ENCODE measurements around the gene GPC5. TPM values are rescaled to one million over a fixed set of nuclear protein-coding genes. Genes with fewer than 3 reads are reported as not detected.

GPC5 gene
- total RNA-seq, 1 donor from 2014 or later = 0.13 TPM

DNA sequence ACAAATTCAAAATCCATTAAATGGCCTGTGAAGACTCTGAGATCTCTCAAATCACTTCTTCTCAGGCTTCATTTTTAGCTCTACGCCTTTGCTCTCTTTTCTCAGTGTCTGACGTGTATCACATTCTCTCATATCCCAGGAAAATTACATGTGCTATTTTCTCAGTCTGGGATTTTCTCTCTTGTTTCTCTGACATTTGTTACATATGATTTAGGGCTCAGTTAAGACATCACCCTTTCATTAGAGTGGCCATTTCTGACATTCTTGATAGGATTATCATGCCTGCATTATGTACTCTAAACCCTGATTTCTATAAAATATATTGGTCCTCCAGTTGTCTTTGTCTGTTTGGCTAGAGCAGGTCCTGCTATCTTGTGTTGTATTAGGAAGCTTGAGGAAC, 136.6 kb downstream of the GPC5 start:
- no peak for DNase-seq (ENCODE audit: low spot score)

DNA sequence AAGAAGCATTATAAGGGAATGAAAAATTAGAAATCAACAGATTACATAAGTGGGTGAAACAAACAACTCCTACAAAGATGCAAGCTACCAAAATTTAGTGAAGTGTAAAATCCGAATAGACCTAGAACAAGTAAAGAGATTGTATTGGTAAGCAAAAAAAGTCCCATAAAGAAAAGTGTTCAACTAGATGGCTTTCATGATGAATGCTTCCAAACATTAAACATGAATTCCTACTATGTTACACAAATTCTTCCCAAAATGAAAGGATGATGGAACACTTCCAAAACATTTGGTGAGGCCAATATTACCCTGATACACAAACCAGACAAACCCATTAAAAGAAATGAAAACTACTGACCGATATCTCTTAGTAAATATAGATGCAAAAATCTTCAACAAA, 139.0 kb downstream of the GPC5 start:
- DNase-seq (ENCODE audit: low spot score) = no peak

DNA sequence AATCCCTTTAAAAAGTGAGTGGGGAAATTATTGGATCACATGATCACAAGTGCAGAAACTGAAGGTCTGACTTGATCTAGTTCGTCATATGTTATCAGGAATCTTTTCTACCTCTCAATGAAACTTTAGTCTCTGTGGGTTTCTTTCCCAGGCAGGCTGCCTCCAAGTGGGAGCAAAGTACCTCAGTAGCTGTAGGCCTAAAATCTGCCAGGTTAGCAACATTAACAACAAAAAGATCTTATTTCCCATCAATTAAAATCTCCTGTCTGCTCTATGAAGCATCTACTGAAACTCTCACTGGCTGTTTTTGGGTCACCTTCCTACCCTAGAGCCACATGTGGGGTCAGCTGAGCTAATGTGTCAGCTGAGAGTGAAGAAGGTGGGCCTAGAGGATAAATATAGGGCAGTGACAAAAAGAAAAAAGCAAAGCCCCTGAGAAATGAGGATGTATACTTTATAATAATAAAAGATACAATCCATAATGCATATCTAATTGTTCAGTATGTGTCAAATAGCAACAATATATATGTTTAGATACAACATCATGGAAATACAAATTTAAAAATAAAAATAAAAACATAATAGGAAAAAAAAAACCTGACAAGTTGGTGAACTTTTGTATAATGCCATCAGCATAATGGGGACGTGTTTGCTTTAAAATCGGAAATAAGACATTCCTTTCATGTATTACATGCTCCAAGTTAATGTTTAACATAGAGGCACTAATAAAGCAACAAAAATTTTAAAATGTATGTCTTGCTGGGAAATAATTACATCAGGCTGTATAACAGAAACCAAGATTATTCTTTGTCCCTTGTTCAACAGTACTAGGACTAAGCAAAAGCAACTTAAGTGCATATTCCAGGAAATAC, 141.1 kb downstream of the GPC5 start:
- no peak for DNase-seq (ENCODE audit: low spot score)

DNA sequence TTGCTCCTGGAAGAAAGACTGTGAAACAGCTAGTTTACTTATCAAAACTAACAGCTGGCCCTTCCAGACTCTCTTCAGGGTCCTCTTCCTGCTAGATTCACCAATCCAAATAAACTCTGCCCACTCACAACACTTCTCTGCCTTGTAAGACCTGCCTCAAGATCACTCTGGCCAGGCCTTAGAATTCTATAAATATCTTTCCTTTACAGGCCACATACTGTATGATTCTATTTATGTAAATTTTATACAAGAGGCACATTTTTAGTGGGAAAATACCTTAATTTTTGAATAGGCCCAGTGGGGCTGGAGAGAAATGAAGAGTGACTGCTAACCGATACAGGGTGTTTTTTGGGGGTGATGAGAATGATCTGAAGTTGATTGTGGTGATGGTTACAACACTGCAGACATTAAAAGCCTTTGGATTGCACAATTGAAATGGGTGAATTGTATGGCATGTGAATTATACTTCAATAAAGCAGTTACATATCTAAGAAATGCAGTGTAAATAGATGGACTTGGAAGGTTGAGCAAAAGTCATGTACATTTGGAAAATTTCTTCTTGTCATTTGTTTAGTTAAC, 141.8 kb downstream of the GPC5 start:
- DNase-seq (ENCODE audit: low spot score) = no peak

DNA sequence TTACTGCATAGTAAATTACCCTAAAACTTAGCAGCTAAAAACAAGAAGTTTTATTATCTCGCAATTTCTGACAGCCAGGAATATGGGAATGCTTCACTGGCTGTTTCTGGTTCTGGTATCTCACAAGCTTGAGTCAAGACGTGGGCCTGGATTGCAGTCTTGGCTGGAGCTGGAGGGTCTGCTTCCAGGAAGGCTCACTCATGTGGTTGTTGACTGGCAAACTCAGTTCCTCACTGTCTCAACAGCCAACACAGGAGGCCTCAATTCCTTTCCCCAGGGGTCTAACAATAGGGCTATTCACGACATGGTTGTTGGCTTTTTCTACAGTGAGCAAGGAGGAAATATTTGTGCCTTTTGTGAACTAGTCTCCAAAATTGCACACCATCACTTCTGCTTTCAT, 146.3 kb downstream of the GPC5 start:
- no peak for DNase-seq (ENCODE audit: low spot score)

DNA sequence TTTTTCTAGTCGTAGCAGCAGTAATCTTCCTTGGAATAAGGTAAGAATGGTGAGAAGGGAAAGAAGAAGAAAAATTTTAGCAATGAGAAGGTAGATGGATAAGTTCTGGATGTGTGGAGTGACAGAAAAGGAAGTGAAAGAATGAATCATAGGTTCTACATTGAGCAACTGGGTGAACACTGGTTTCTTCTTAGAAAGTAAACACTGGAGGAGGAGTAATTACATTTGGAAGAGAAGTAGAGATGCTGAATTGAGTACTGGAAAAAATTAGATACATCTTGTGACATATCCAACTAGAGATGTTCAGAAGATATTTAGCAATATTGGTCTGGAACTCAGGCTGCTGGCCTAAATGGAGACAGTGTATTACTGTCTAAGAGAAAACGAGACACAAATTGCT, 148.5 kb downstream of the GPC5 start:
- DNase-seq (ENCODE audit: low spot score) = no peak

DNA sequence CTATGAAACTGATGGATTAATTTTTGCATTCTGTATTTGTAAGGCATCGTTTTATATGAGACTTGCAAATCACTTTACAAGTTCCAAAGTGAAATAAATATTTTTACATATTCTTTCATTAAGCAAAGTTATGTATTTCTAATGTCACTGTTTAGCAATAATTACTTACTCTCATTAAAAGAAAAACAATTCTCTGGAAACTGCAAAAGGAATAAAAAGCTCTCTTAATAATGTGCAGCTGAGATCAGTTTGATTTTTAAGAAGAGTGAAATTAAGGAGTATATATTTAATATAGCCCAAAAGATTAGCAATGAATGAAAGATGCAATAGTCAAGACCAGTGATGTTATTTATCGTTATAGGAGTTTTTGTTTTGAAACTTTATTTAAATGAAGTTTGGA, 155.2 kb downstream of the GPC5 start:
- DNase-seq (ENCODE audit: low spot score) = no peak

DNA sequence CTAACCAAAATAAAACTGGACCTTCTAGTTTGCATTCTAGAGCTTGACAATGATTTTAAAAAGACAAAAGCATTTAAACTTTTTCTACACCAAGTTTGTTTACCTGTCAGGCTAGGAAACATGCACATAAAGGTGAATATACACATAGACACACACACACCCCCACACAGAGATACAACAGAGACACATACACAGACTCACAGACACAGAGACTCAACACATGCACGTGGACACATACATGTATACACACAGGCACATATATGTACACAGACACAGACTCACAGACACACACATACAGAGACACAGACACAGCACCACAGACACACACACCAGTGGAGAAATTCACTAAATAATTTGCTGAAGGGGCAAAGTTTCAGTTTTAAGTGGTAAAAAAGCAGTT, 155.7 kb downstream of the GPC5 start:
- no peak for DNase-seq (ENCODE audit: low spot score)

DNA sequence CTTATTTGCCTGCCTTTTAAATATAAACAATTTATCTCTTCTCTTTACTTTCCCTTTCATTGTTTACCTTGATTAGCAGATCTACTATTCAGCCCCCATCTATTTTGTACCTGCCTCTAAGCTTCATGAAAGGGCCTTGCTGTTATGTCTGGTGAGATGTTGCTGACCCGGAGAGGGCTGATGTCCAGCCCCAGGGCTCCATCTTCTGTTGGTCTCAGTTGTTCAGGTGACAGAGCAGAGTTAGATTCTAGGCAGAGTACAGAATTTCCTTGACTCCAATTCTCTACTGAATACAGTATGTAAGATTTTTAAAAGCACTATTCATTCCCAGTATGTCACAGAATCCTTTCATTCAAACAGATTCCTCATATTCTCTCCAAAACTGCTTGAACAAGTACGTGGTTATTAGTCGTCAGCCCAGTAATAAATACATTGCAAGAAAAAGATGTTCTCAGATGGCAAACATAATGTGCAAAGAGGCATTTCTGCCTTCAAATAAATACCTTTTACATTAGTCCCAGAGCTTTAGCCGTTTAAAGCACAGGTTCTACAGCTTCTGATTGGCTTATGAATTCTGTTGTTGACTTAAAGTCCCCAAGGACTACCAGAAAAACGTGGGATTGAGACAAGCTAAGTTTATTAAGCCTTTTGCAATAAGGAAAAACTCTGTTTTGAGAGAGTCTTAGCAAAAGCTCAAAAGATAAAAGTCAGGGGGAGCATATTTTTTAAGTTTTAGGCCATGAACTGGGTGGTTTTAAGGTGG, 159.1 kb downstream of the GPC5 start:
- DNase-seq (ENCODE audit: low spot score) = no peak

DNA sequence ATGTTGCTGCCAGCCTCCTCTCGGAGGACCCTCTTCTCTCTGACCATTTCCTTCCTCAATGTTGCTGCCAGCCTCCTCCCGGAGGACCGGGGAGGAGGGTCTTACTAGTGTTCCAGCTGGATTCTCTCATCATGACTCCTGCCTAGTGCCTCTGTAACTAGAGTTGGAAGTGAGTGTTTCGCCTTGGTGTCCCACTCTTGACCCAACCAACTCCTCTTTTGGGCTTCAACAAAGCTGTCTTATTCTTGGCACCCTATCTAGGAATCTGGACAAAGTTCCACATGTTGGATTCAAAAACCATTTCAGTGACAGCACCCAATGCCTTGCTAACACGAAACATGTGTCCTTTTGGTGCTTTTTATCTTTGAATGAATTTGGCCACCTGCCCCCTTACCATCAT, 165.4 kb downstream of the GPC5 start:
- DNase-seq (ENCODE audit: low spot score) = no peak

DNA sequence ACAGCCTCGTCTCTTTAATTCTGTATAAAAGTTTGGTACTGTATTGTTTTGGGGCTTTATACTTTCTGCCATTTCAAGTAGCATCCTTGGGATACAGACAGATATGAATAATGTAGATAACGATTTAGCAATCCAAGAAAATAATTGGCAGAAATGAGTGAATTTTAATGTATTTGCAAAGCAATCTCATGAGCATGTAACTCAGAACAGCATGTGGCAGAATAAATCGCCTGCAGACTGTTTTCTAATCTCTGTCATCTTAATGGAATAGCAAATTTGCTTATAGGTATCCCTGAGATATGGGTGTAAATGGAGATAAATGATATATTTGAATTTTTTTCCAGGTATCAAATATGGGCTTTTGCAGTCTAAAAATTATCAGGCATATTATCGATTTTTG, 166.0 kb downstream of the GPC5 start:
- no peak for DNase-seq (ENCODE audit: low spot score)

DNA sequence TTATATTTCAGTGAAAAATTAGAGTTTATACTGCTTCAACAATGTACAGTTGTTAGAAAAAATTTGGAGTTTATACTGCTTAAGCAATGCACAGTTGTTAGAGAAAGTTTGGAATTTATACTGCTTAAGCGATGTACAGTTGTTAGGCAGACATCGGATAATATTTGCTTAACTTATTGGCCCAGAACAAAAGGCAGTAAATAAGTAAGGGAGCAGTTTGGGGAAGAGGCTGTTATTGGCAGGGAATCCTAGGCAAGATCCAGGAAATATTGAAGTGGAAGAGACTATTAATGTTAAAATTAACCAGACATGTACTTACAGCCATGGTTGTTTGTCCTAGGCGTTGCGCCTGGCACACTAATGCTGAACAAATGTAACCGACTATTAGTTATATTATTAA, 166.9 kb downstream of the GPC5 start:
- DNase-seq (ENCODE audit: low spot score) = no peak

DNA sequence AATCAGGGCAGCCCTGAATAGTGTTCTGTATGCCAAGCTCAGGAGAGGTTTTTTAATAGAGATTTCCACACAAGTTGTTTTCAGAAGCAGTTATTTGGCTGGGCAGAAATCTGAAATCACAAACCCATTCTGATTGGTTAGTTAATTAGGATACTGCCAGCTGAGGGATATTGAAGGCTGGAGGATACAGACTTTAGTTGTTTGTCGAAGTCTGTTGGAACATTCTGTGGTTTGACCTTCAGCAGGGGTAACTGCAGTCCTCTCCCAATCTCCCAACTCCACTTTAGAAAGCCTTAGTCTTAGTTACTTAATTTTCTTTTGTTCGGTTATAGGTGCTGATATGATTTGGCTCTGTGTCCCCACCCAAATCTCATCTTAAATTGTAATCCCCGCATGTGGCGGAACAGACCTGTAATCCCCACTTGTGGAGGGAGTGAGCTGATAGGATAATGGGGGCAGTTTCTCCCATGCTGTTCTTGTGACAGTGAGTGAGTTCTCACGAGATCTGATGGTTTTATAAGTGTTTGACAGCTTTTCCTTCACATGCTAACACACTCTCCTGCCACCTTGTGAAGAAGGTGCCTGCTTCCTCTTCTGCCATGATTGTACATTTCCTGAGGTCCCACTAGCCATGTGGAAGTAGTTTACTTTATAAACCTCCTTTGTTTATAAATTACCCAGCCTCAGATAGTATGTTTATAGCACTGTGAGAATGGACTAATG, 169.2 kb downstream of the GPC5 start:
- no peak for DNase-seq (ENCODE audit: low spot score)

DNA sequence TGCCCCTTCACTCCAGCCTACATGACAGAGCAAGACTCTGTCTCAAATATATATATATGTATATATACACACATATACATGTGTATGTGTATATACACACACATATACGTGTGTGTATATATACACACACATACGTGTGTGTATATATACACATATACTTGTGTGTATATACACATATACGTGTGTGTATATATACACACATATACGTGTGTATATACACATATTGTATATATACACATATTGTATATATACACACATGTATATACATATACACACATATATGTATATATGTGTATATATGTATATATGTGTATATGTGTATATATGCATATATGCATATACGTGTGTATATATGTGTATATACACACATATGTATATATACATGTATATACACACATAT, 173.3 kb downstream of the GPC5 start:
- DNase-seq (ENCODE audit: low spot score) = no peak

DNA sequence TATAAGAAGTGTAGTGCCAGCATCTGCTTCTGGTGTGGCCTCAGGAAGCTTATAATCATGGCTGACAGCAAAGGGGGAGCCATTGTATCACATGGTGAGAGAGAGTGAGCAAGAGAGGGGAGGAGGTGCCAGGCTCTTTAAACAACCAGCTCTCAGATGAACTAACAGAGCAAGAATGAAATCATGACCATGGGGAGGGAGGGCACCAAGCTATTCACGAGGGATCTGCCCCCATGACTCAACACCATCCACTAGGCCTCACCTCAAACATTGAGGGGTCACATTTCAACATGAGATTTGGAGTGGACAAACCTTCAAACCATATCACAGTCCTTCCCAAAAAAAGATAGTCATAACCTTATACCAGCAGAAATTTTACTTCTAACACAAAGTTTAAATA, 174.0 kb downstream of the GPC5 start:
- DNase-seq (ENCODE audit: low spot score) = no peak

DNA sequence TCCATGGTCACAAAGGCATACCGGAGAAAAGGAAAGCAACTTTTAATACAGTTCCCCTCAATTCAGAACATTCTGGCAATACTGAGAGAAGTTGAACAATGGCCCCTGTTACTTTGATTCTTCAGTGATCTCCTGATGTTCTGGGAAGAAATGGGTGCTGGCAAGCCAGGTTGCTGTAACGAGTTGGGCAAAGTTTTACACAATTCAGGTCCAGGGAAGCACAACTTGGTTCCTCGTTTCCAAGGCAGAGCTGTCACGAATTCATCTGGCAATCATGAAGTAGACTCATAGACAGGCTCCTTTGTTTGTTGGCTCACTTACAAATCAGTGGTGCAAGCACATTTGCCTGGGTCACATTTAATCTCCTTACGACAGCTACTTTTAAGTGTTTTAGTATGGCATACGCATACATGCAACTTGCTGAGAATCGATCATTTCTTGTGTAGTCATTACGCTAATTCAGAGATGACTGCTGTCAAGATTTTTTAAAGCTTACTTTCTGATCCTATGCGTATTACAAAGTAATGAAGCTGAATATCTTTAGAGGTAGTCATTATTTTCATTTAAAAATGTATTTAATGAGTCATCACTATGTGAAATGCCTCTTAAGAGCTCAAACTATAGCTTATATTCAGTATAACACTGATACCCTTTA, 174.7 kb downstream of the GPC5 start:
- DNase-seq (ENCODE audit: low spot score) = no peak

DNA sequence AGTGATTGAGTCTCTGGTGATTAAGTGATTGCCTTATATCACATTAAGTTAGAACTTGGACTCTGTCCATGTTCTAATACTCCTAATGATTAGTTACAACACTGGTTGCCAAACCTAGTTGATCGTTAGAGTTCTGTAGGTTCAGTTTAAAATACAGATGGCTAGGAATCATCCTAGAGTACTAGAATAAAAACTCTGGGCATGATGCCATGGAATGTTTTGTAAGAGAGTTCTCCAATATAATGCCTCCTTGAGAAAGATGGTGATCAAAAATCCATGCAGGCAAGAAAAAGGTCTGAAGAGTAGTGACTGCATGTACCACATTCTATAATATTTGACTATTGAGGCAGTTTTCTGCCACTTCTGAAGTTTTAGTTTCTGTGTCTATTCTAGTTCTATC, 176.3 kb downstream of the GPC5 start:
- no peak for DNase-seq (ENCODE audit: low spot score)

DNA sequence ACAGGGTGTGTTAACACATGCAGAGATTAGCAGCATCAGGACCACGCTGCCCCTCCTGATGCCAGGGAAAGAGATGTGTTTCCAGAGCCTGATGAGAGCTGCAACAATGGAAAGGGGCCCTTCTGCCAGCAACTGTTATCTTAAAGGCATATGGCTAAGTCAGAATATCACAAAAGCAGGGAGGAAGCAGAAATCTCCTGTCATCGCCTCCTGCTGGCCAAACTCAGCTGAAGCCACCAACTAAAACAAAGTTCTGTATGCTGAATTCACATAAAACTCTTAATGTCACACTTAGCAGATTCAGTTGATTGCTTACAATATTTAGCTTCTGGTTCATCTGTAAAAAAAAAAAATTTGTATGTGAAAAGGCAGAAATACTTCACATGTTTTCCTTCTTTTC, 178.2 kb downstream of the GPC5 start:
- no peak for DNase-seq (ENCODE audit: low spot score)

DNA sequence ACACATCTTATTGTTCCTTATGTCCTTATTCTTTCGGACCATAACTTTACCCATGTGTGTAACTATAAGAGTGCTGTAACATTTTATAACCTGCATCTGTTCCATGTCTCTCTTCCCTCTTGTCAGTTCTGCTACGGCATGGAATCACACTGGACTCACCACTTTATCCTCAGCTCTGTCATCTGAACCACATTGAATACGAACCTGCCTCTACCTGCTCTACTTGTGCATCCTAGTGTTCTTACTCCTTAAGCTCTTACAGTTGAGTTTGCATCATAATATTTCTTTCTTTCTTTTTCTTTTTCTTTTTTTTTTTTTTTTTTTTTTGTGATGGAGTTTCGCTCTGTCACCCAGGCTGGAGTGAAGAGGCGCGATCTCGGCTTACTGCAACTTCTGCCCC, 180.9 kb downstream of the GPC5 start:
- no peak for DNase-seq (ENCODE audit: low spot score)

DNA sequence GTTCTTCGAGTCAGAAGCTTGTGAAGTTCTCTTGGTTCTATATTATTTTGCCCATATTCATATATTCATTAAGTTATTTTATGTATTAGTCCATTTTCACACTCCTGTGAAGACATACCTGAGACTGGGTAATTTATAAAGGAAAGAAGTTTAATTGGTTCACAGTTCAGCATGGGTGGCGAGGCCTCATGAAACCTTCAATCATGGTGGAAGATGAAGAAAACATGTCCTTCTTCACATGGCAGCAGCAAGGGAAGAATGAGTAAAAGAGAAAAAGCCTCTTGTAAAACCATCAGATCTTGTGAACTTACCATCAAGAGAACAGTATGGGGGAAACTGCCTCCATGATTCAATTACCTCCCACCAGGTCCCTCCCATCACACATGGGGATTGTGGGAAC, 182.3 kb downstream of the GPC5 start:
- no peak for DNase-seq (ENCODE audit: low spot score)

DNA sequence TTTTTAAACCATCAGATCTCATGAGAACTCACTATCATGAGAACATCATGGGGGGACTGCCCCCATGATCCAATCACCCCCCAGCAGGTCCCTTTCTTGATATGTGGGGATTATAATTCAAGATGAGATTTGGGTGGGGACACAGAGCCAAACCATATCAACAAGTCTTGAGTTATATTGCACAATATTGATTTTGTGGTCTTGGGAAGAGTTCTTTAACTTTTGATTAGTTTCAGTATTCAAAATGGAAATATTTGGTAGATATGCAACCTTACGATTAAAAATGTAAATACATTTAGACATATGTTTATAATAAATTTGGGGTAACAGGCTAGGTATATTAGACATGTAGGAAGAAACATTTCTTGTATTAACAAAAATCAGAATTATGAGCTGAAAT, 188.2 kb downstream of the GPC5 start:
- DNase-seq (ENCODE audit: low spot score) = no peak
